Measurements from ENCODE around the gene OR6Q1.

OR6Q1 gene

GRCh38 chr11:58058276-58059006, 27.7 kb downstream of the OR6Q1 start:
- DNase-seq, result peak; percentile 69

DNA sequence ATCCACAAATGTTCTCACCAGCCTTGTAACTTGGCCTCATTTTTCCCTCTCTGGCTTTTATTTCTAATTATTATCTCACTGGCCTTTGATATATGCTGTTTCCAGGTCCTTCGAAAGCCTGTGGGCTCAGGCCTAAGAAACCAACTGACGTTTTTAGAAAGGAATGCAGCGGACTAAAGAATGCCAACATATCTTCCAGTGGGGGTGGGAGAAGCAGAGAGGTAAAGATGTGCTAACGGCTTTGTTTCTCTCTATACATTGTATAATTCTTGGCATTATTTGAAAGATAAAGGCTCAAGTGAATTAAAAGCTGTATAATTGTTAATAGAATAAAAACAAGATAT, 28.2 kb downstream of the OR6Q1 start:
- DNase-seq, result no peak

- no peak for DNase-seq
Measured at GRCh38 chr11:58060535-58060934, 29.8 kb downstream of the OR6Q1 start.

DNA sequence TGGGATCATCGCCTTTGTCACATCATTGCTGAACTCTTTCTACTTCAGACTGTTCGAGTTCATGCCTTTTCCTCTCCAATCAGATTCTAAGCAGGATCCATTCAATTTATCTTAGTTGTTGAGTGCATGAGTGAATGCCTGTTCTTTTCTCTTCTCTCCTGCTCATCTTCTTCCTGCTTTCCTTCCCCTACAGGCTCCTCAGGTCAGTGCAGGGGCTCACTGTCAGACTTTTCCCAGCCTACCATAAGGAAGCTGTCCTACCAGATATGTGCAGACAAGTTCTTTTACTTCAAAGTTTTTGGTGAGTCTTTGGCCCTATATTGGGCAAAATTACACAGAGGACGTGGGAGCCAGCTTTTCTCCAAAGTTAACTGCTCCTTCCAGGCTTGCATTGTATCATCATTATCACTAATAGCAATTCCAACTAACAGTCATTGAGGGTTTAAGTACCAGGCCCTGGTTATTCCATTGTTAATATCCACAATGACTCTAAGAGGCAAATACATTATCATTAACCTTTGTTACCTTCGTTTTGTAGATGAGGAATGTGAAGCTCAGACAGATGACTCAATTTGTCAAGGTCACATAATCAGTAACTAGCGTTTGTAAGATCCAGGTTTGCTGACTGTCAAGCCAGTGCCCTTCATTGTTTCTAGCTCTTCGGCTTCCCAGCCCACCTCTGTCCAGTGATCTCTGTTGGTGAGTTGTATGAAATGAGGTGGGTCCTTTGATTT, 30.4 kb downstream of the OR6Q1 start:
- no peak for DNase-seq

DNA sequence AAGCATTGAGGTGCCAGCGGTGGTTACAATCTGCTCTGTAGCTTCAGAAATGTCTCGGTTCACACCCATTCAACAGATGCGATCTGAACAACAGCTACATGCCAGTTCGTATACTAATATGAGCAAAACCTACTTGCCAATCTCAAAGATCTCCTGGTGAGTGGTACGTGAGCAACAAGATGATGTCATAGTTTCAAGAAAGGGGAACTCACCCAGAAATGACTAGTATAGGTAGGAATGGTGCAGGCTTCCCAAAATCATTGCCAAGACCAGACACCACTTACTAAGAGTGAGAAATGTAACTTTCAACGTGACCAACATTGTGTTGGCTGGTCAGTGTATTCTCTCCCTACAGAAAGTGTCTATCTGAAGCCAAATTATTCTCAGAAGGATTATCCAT, 31.1 kb downstream of the OR6Q1 start:
- DNase-seq, result no peak

DNA sequence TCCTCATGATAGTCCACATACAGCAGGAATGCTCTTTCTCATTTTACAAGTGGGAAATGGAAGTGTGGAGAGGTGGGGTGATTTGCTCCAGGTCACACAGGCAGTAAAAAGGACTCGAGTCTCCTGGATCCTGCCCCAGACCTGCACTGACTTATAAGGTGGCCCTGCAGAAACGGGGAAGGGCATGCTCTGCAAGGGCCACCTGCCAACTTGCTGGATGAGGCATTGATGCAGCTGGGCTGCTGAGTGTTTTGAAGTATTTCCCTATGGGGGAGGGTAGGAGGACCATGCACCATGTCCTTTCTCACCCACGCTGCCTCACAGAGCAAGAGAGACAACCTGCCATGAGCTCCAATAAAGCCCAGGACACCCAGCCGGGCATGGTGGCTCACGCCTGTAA, 36.9 kb downstream of the OR6Q1 start:
- no peak for DNase-seq

GRCh38 chr11:58068655-58069054, 37.9 kb downstream of the OR6Q1 start:
- no peak for DNase-seq

- no peak for DNase-seq
Measured at GRCh38 chr11:58070585-58070984, 39.8 kb downstream of the OR6Q1 start.

DNA sequence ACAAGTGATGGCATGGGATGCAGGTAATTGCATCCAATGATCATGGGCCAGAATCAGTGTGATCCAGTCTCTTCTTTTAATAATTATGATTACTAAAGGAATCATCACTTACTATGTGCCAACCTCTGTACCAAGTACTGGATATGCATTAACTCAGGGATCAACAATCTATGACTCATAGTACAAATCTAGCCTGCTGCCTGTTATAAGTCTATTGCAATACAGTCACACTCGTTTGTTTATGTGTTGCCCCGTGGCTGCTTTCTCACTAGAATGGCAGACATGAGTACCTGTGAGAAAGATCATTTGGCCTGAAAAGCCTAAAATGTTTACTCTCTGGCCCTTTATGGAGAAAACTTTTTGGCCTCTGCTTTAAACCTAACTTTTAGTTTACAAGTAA, 45.0 kb downstream of the OR6Q1 start:
- DNase-seq, result no peak
